Natural killer cell treated with Interleukin-12 subunit alpha and Interleukin-12 subunit beta and Interleukin-15 and Interleukin-18, amount 100 ng/mL, for 72 hours (primary cell): ENCODE results near the gene ICOS. TPM values are rescaled to one million over a fixed set of nuclear protein-coding genes. Genes with fewer than 3 reads are reported as not detected.
"Not testable (repeated sequence)": the region's sequence is repeated elsewhere in the genome, so short reads cannot be mapped to it uniquely, and the experiment has no call there.

Experiments
- ATAC-seq, 2 donors: fragments of 150-1000 bp; cut with Tn5 transposase in 1 of 2; sonication (Bioruptor Pico), chemical (Tn5 transposase) in 1 of 2; 2 replicates each; pipeline ENCODE4 v1.10.0; 2021
- DNase-seq: peaks from one replicate; pipeline ENCODE4 v3.0.0; 2022; ENCODE audit warnings: low spot score
- H3K27ac Mint-ChIP-seq, 2 donors: 1 replicate in 1 of 2; 2 replicates in 1 of 2; pipeline ENCODE4 v1.8.0; 2022; ENCODE audit warnings: mixed read lengths in 2 of 2, mild to moderate bottlenecking in 1 of 2, moderate library complexity in 1 of 2
- H3K27me3 Mint-ChIP-seq, 2 donors: 1 replicate in 1 of 2; 2 replicates in 1 of 2; pipeline ENCODE4 v1.8.0; 2022; ENCODE audit warnings: mixed read lengths in 2 of 2
- H3K36me3 Mint-ChIP-seq: one replicate; pipeline ENCODE4 v1.8.0; 2022; ENCODE audit warnings: mixed read lengths
- H3K4me1 Mint-ChIP-seq, 2 donors: 1 replicate in 1 of 2; 2 replicates in 1 of 2; pipeline ENCODE4 v1.8.0; 2022; ENCODE audit warnings: low read depth in 2 of 2, mixed read lengths in 2 of 2, mild to moderate bottlenecking in 1 of 2
- H3K4me3 Mint-ChIP-seq: one replicate; pipeline ENCODE4 v1.8.0; 2022; ENCODE audit warnings: mixed read lengths
- H3K9me3 Mint-ChIP-seq: 2 replicates; pipeline ENCODE4 v1.8.0; 2022; ENCODE audit warnings: mixed read lengths
- total RNA-seq, 2 donors: library from RNA; stranded (reverse); gene quantifications; one replicate each; pipeline ENCODE4 v1.2.3, GENCODE V29; 2022

ICOS gene
- total RNA-seq, 2 donors from 2014 or later: 68.8 to 93.6 TPM

- DNase-seq, H3K36me3 Mint-ChIP-seq, H3K4me3 Mint-ChIP-seq, H3K27me3 Mint-ChIP-seq, ATAC-seq, H3K9me3 Mint-ChIP-seq: not testable (repeated sequence)
- Mint-ChIP-seq H3K27ac (peak overlapping the region in 1 of 2 donors; percentile 51), H3K4me1 (peaks cover 23 to 38% of the 10 kb centered on the region in 2 donors)
Observed at GRCh38 chr2:203931262-203931661, 5.3 kb upstream of the ICOS start.

DNA sequence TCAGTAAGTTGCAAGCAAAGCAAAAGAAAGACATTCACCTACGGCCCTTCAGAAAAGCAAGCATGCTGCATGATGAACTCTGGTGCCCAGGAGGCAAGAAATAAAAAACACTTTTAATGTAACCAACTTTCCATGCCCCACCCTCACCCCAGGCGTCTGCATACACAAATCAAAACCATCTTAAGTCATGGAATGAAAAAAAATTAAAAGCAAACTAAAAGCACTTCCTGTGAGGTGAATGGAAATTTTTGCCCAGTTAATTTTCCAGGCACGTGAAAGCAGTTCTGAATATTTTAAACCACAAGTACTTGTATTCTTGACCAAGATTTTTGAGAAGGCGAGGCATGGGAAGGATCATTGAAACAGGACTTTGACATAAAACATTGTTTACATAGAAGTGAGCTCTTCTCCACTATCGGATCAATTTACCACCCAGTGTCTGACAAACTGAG, 2.5 kb upstream of the ICOS start:
- Mint-ChIP-seq H3K9me3 (peaks cover 7% of the 10 kb centered on the region), H3K27me3 (no peaks in the 10 kb centered on the region), H3K4me3 (peak overlapping the region; percentile 46), H3K27ac (peak overlapping the region; percentile 38 to 63), H3K4me1 (peaks cover 42 to 54% of the 10 kb centered on the region in 2 donors), H3K36me3 (peaks cover 21% of the 10 kb centered on the region)
- DNase-seq (no peak), ATAC-seq (peak in 1 of 2 donors; percentile 37)

GRCh38 chr2:203934711-203935438, 1.7 kb upstream of the ICOS start:
- Mint-ChIP-seq H3K36me3 (peaks cover 26% of the 10 kb centered on the region), H3K27ac (peak overlapping the region; percentile 38 to 63), H3K9me3 (peaks cover 7% of the 10 kb centered on the region), H3K4me3 (peak overlapping the region; percentile 46), H3K27me3 (no peaks in the 10 kb centered on the region), H3K4me1 (peaks cover 43 to 60% of the 10 kb centered on the region in 2 donors)
- ATAC-seq (peak in 1 of 2 donors; percentile 41), DNase-seq (no peak)

GRCh38 chr2:203935568-203935967, 995 bp upstream of the ICOS start:
- ATAC-seq: no peak
- Mint-ChIP-seq H3K27me3 (no peaks in the 10 kb centered on the region), H3K9me3 (peaks cover 7% of the 10 kb centered on the region), H3K4me1 (peaks cover 50 to 62% of the 10 kb centered on the region in 2 donors), H3K27ac (peak overlapping the region in 1 of 2 donors; percentile 63), H3K4me3 (no peak overlapping the region), H3K36me3 (peaks cover 33% of the 10 kb centered on the region)
- DNase-seq: no peak

GRCh38 chr2:203936949-203937348, 386 bp downstream of the ICOS start:
- Mint-ChIP-seq H3K27me3 (no peaks in the 10 kb centered on the region), H3K4me1 (peaks cover 56 to 68% of the 10 kb centered on the region in 2 donors), H3K4me3 (peak overlapping the region; percentile 95), H3K27ac (peak overlapping the region; percentile 83), H3K9me3 (peaks cover 7% of the 10 kb centered on the region), H3K36me3 (peaks cover 35% of the 10 kb centered on the region)
- ATAC-seq: no peak
- no peak for DNase-seq

GRCh38 chr2:203937788-203938187, 1.2 kb downstream of the ICOS start:
- H3K4me1 Mint-ChIP-seq: peaks cover 56 to 69% of the 10 kb centered on the region in 2 donors
- H3K4me3 Mint-ChIP-seq: peak overlapping the region; percentile 95
- no peak for DNase-seq
- no peak for ATAC-seq
- H3K9me3 Mint-ChIP-seq: peaks cover 7% of the 10 kb centered on the region
- H3K27ac Mint-ChIP-seq: peak overlapping the region; percentile 83
- peaks cover 36% of the 10 kb centered on the region for H3K36me3 Mint-ChIP-seq
- no peaks in the 10 kb centered on the region for H3K27me3 Mint-ChIP-seq

- DNase-seq: no peak
- Mint-ChIP-seq H3K36me3 (peaks cover 52% of the 10 kb centered on the region), H3K27ac (peak overlapping the region; percentile 81 to 83), H3K4me3 (peak overlapping the region; percentile 95), H3K9me3 (peaks cover 5% of the 10 kb centered on the region), H3K27me3 (peaks cover 0 to 2% of the 10 kb centered on the region in 2 donors), H3K4me1 (peaks cover 47 to 61% of the 10 kb centered on the region in 2 donors)
- peak; percentile 46 to 57 for ATAC-seq
Observed at GRCh38 chr2:203940039-203940438, 3.5 kb downstream of the ICOS start.

GRCh38 chr2:203943493-203944382, 7.2 kb downstream of the ICOS start:
- H3K36me3 Mint-ChIP-seq: peaks cover 41% of the 10 kb centered on the region
- not testable (repeated sequence) for H3K9me3 Mint-ChIP-seq, DNase-seq, H3K27me3 Mint-ChIP-seq, ATAC-seq
- peak overlapping the region; percentile 68 for H3K4me3 Mint-ChIP-seq
- H3K27ac Mint-ChIP-seq: peak overlapping the region in 1 of 2 donors; percentile 74
- H3K4me1 Mint-ChIP-seq: peaks cover 44 to 70% of the 10 kb centered on the region in 2 donors

DNA sequence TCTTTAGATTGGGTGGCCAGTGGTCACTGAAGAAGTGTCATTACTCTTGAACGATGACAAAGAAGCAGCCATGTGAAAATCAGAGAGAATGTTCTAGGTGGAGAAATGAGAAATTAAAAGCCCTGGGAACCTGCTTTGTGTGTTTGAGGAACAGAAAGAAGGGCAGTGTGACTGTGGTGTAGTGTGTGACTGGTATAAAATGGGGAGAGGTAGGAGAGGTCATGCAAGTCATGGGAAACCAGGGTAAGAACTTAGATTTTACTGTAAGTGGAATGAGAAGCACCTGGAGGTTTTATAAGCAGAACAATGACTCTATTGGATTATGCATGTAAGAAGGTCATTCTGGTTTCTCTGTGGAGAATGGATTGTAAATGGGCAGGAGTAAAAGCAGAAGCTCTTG, 12.2 kb downstream of the ICOS start:
- H3K27me3 Mint-ChIP-seq: peaks cover 0 to 2% of the 10 kb centered on the region in 2 donors
- H3K4me1 Mint-ChIP-seq: peaks cover 35 to 60% of the 10 kb centered on the region in 2 donors
- peaks cover 25% of the 10 kb centered on the region for H3K36me3 Mint-ChIP-seq
- no peak for DNase-seq
- H3K4me3 Mint-ChIP-seq: peak overlapping the region; percentile 78
- no peaks in the 10 kb centered on the region for H3K9me3 Mint-ChIP-seq
- peak overlapping the region; percentile 62 to 64 for H3K27ac Mint-ChIP-seq
- ATAC-seq: peak in 1 of 2 donors; percentile 24

DNA sequence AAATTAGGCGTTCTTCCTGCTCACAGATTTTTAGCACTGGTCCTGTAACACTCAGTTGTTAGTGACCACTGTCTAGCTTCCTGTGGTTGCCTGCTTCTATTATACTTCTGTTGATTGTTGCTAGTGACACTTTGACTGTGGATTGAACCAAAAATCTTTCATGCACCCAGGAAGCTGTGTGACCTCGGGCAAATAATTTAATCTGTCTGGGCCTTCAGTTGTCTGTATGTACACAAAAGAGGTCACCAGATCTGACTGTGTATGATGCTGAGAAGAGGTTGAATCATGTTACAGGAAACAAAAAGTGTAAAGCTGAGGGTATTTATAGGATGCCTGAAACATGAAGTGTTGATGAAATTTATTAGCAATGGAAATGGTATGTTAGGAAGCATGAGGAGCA, 12.7 kb downstream of the ICOS start:
- H3K27ac Mint-ChIP-seq: peak overlapping the region; percentile 62 to 64
- H3K36me3 Mint-ChIP-seq: peaks cover 23% of the 10 kb centered on the region
- peaks cover 34 to 58% of the 10 kb centered on the region in 2 donors for H3K4me1 Mint-ChIP-seq
- H3K4me3 Mint-ChIP-seq: peak overlapping the region; percentile 78
- peaks cover 0 to 1% of the 10 kb centered on the region in 2 donors for H3K27me3 Mint-ChIP-seq
- DNase-seq (no peak), ATAC-seq (peak; percentile 65 to 77)
- no peaks in the 10 kb centered on the region for H3K9me3 Mint-ChIP-seq

DNA sequence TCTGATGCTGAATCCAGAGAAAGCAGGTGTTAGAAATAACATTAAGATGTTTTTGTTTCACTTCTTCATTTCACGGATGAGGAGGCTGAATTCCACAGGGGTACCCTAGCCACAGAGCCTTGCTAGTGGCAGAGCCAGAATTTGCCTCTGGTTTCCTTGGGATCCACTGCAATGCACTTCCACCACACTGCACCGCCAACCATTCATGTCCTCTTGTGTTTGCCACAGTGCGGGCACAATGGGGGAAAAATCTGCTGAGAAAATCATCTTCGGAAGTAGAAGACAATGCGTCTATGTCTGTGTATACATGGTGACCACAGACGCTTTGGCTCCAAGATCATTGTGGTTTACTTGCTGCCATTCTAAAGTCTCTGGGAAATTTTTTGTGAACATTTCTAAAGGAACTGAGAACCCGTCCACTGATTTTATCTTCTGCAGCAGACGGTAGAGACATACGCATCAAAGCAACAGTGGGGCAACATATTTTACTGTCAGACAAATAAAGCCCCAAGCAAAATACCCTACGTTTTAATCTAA, 14.9 kb downstream of the ICOS start:
- no peaks in the 10 kb centered on the region for H3K27me3 Mint-ChIP-seq
- DNase-seq (no peak), ATAC-seq (peak; percentile 52 to 56)
- H3K4me1 Mint-ChIP-seq: peaks cover 25 to 38% of the 10 kb centered on the region in 2 donors
- peak overlapping the region; percentile 22 to 45 for H3K27ac Mint-ChIP-seq
- H3K9me3 Mint-ChIP-seq: no peaks in the 10 kb centered on the region
- H3K4me3 Mint-ChIP-seq: peak overlapping the region; percentile 68
- H3K36me3 Mint-ChIP-seq: peaks cover 24% of the 10 kb centered on the region

DNA sequence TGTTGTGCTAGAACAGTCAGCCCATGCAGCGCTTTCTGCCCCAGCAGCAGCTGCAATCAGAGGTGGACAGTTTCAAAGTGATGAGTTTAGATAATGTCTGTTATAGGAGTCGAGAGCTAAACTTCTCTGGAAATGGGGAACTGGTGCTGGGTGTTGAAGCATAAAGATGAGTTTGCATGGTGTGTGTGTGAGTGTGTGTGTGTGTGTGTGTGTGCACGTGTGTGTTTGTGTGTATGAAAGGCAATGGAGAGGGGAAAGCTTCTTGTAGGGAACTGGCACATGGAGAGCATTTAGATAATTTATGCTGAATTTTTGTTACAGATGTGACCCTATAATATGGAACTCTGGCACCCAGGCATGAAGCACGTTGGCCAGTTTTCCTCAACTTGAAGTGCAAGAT, 22.7 kb downstream of the ICOS start:
- Mint-ChIP-seq H3K27me3 (no peaks in the 10 kb centered on the region), H3K36me3 (peaks cover 46% of the 10 kb centered on the region), H3K9me3 (no peaks in the 10 kb centered on the region), H3K4me3 (no peak overlapping the region), H3K27ac (peak overlapping the region in 1 of 2 donors; percentile 14), H3K4me1 (peaks cover 4 to 15% of the 10 kb centered on the region in 2 donors)
- no peak for DNase-seq
- ATAC-seq: no peak

DNA sequence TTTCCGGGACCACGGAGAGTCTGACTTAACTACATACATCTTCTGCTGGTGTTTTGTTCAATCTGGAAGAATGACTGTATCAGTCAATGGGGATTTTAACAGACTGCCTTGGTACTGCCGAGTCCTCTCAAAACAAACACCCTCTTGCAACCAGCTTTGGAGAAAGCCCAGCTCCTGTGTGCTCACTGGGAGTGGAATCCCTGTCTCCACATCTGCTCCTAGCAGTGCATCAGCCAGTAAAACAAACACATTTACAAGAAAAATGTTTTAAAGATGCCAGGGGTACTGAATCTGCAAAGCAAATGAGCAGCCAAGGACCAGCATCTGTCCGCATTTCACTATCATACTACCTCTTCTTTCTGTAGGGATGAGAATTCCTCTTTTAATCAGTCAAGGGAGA, 23.1 kb downstream of the ICOS start:
- no peak overlapping the region for H3K27ac Mint-ChIP-seq

More for the DNA sequence above, 23.1 kb downstream of the ICOS start:
- Mint-ChIP-seq H3K4me1 (peaks cover 4 to 13% of the 10 kb centered on the region in 2 donors), H3K36me3 (peaks cover 46% of the 10 kb centered on the region), H3K27me3 (no peaks in the 10 kb centered on the region), H3K4me3 (no peak overlapping the region), H3K9me3 (no peaks in the 10 kb centered on the region)
- DNase-seq (no peak), ATAC-seq (no peak)
